Mesangial cell (primary cell): ENCODE measurements around the gene VAMP3. TPM values are rescaled to one million over a fixed set of nuclear protein-coding genes. Genes with fewer than 3 reads are reported as not detected.

ENCODE experiments used
- total RNA-seq: library from RNA; depleted of rRNA; stranded (reverse); fragments of >200 nt; gene quantifications from 2 replicates; pipeline ENCODE4 v1.2.3, GENCODE V29; 2015

VAMP3 gene
- total RNA-seq = 79.7 and 86.4 TPM in 2 replicates

GRCh38 chr1:7770997-7771822 is at the start of gene VAMP3:
VAMP3 (plus strand) TSS chr1:7771296; CDS start chr1:7771384, 88 bp downstream.

GRCh38 chr1:7783826-7784491 is 12.9 kb downstream of the VAMP3 start, which contains the start of gene PER3:
PER3 (plus strand) TSS chr1:7784291; CDS start chr1:7784878, 587 bp downstream.

Other genes with a start within 250 kb of the VAMP3 start
- 1.3 and 3.8 TPM in 2 replicates for gene PER3, start 13.0 kb downstream of the VAMP3 start, total RNA-seq
- not detected in 2 replicates for gene UTS2, start 81.8 kb downstream of the VAMP3 start, total RNA-seq
- 0.51 and 1.5 TPM in 2 replicates for gene TNFRSF9, start 169.5 kb downstream of the VAMP3 start, total RNA-seq
- gene PARK7, start 190.4 kb downstream of the VAMP3 start, total RNA-seq = 109 and 152 TPM in 2 replicates